WTC11 (cell line): ENCODE data around the gene ADRB1.

Source experiments
- CREM ChIP-seq: sonication (generic); formaldehyde crosslinking; IDR thresholded peaks from 2 replicates; pipeline ENCODE4 v1.8.1; 2022; ENCODE audit warnings: mild to moderate bottlenecking, missing genetic modification reagents, moderate library complexity
- CTCF ChIP-seq: fragments of 200-600 bp; IDR thresholded peaks from 2 replicates; pipeline ENCODE4 v1.8.0; 2022; ENCODE audit warnings: antibody characterized with exemption
- KAT7 ChIP-seq: sonication (generic); formaldehyde crosslinking; IDR thresholded peaks from 2 replicates; pipeline ENCODE4 v1.8.1; 2023; ENCODE audit warnings: missing genetic modification reagents, mild to moderate bottlenecking, borderline replicate concordance
- USF2 ChIP-seq: sonication (generic); formaldehyde crosslinking; IDR thresholded peaks from 2 replicates; pipeline ENCODE4 v1.8.1; 2023; ENCODE audit warnings: mild to moderate bottlenecking, missing genetic modification reagents, moderate library complexity

- TF ChIP-seq CTCF (no peak), CREM (no peak), USF2 (CRISPR knock-in tag) (no peak), KAT7 (no peak)
Measured at GRCh38 chr10:113997428-113997827, 46.2 kb upstream of the ADRB1 start.
